ENCODE data around the gene RNF214.

DNA sequence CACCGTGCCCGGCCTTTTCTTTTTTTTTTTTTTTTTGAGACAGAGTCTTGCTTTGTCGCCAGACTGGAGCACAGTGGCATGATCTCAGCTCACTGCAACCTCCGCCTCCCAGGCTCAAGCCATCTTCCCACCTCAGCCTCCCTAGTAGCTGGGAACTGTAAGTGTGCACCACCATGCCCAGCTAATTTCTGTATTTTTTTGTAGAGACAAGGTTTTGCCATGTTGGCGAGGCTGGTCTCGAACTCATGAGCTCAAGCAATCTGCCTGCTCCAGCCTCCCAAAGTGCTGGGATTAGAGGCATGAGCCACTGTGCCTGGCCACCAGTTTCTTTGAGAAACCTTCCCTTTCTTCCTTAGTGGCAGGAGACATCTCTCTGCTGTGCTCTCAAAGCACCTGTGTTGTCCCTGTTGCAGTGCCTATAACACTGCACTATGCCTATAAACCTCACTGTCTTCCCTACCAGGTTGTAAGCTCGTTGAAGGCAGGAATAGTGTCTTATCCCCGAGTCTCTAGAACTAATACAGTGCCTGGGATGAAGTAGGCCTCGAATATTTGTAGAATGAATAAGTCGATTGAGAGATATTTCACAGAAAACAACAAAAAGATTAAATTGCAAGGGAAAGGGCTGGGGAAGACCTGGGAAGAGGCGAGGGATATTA lies 19.6 kb upstream of the RNF214 start:
- TF ChIP-seq ZNF234 (CRISPR knock-in tag; conservative IDR thresholded peaks at IDR 0.05) (no peak), SNAPC2 (CRISPR knock-in tag; IDR thresholded peaks at IDR 0.05) (no peak), JUNB (CRISPR knock-in tag; IDR thresholded peaks at IDR 0.05; ENCODE audit: borderline replicate concordance) (no peak), SP4 (CRISPR knock-in tag; IDR thresholded peaks at IDR 0.05) (no peak), TRIM24 (CRISPR knock-in tag; IDR thresholded peaks at IDR 0.05) (no peak), ZNF501 (CRISPR knock-in tag; IDR thresholded peaks at IDR 0.05) (no peak)
- TF ChIP-seq, protein P1, sequence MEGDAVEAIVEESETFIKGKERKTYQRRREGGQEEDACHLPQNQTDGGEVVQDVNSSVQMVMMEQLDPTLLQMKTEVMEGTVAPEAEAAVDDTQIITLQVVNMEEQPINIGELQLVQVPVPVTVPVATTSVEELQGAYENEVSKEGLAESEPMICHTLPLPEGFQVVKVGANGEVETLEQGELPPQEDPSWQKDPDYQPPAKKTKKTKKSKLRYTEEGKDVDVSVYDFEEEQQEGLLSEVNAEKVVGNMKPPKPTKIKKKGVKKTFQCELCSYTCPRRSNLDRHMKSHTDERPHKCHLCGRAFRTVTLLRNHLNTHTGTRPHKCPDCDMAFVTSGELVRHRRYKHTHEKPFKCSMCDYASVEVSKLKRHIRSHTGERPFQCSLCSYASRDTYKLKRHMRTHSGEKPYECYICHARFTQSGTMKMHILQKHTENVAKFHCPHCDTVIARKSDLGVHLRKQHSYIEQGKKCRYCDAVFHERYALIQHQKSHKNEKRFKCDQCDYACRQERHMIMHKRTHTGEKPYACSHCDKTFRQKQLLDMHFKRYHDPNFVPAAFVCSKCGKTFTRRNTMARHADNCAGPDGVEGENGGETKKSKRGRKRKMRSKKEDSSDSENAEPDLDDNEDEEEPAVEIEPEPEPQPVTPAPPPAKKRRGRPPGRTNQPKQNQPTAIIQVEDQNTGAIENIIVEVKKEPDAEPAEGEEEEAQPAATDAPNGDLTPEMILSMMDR (CRISPR knock-in tag; IDR thresholded peaks at IDR 0.05): no peak
- TF ChIP-seq, protein P2, sequence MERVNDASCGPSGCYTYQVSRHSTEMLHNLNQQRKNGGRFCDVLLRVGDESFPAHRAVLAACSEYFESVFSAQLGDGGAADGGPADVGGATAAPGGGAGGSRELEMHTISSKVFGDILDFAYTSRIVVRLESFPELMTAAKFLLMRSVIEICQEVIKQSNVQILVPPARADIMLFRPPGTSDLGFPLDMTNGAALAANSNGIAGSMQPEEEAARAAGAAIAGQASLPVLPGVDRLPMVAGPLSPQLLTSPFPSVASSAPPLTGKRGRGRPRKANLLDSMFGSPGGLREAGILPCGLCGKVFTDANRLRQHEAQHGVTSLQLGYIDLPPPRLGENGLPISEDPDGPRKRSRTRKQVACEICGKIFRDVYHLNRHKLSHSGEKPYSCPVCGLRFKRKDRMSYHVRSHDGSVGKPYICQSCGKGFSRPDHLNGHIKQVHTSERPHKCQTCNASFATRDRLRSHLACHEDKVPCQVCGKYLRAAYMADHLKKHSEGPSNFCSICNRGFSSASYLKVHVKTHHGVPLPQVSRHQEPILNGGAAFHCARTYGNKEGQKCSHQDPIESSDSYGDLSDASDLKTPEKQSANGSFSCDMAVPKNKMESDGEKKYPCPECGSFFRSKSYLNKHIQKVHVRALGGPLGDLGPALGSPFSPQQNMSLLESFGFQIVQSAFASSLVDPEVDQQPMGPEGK (CRISPR knock-in tag; IDR thresholded peaks at IDR 0.05): no peak

All from HepG2 (cell line).